CD4-positive, alpha-beta T cell treated with Interleukin-15 for 4 hours (primary cell): Measurements from ENCODE around the gene AP1S1.
A peak's percentile ranks its signal among the peaks of the same experiment; 100 is the strongest.
"Not testable (repeated sequence)": the region's sequence is repeated elsewhere in the genome, so short reads cannot be mapped to it uniquely, and the experiment has no call there.

Source experiments
- DNase-seq: peaks from one replicate; pipeline ENCODE4 v3.0.0-alpha.2; 2020; ENCODE audit warnings: low spot score

AP1S1 gene

GRCh38 chr7:101171442-101171837 lies 17.2 kb downstream of the AP1S1 start:
- no peak for DNase-seq

GRCh38 chr7:101172005-101172853 lies 18.0 kb downstream of the AP1S1 start:
- no peak for DNase-seq

- no peak for DNase-seq
Measured at GRCh38 chr7:101172854-101173751, 18.8 kb downstream of the AP1S1 start.

GRCh38 chr7:101173752-101174244 lies 19.5 kb downstream of the AP1S1 start:
- peak; percentile 55 for DNase-seq

- no peak for DNase-seq
Measured at GRCh38 chr7:101174322-101174854, 20.1 kb downstream of the AP1S1 start.

- no peak for DNase-seq
Measured at GRCh38 chr7:101175664-101176063, 21.4 kb downstream of the AP1S1 start.

- DNase-seq = no peak
Measured at GRCh38 chr7:101177644-101178043, 23.4 kb downstream of the AP1S1 start.

GRCh38 chr7:101179117-101179516 lies 24.8 kb downstream of the AP1S1 start:
- no peak for DNase-seq

GRCh38 chr7:101179713-101180112 lies 25.4 kb downstream of the AP1S1 start:
- no peak for DNase-seq

GRCh38 chr7:101180130-101180755 lies 26.0 kb downstream of the AP1S1 start, which contains the start of gene NAT16:
NAT16 (minus strand) TSS chr7:101180293; CDS start chr7:101174807, 5,486 bp downstream.
- no peak for DNase-seq

GRCh38 chr7:101185258-101185839 lies 31.1 kb downstream of the AP1S1 start:
- DNase-seq = no peak

GRCh38 chr7:101186194-101186593 lies 31.9 kb downstream of the AP1S1 start:
- DNase-seq = no peak

- DNase-seq = no peak
Measured at GRCh38 chr7:101186844-101187428, 32.7 kb downstream of the AP1S1 start.

- DNase-seq = no peak
Measured at GRCh38 chr7:101189109-101189508, 34.8 kb downstream of the AP1S1 start.

GRCh38 chr7:101195884-101196283 lies 41.6 kb downstream of the AP1S1 start:
- no peak for DNase-seq

- no peak for DNase-seq
Measured at GRCh38 chr7:101197991-101198390, 43.7 kb downstream of the AP1S1 start.

- no peak for DNase-seq
Measured at GRCh38 chr7:101198476-101198875, 44.2 kb downstream of the AP1S1 start.

- not testable (repeated sequence) for DNase-seq
Measured at GRCh38 chr7:101199522-101199921, 45.2 kb downstream of the AP1S1 start.

GRCh38 chr7:101200504-101200861 lies 46.2 kb downstream of the AP1S1 start:
- no peak for DNase-seq

- DNase-seq = no peak
Measured at GRCh38 chr7:101200862-101201599, 46.8 kb downstream of the AP1S1 start, which contains the start of gene MOGAT3. MOGAT3 (minus strand) TSS chr7:101201036; CDS start chr7:101200854, 182 bp downstream.
